ENCODE results near the gene MEI4. TPM values are rescaled to one million over a fixed set of nuclear protein-coding genes. Genes with fewer than 3 reads are reported as not detected.

MEI4 gene
- total and polyA plus RNA-seq, 2 of the 4 experiments (the other 2 are of a cell fraction) = not detected

GRCh38 chr6:77686931-77687330 is 34.1 kb downstream of the MEI4 start:
- no peak overlapping the region for H2BK120ac ChIP-seq (ENCODE audit: low read depth, low read length)
- ATAC-seq (ENCODE audit: low read depth) (no peak), DNase-seq (no peak)
- H3K14ac ChIP-seq (replicated peaks; ENCODE audit: low read depth, low read length) = no peak overlapping the region
- intact Hi-C loops (cut with micrococcal nuclease) = no loop called here
- H3K36me3 ChIP-seq (ENCODE audit: control insufficient read depth, insufficient read depth, low read length) = no peaks in the 10 kb centered on the region
- no peak overlapping the region for H3K9ac ChIP-seq (ENCODE audit: low read depth, low read length)
- H3K18ac ChIP-seq (ENCODE audit: low read depth, low read length) = no peak overlapping the region
- no peak overlapping the region for H3K4me2 ChIP-seq (ENCODE audit: low read depth, low read length)
- H4K8ac ChIP-seq (ENCODE audit: low read depth in 2 of 2, low read length in 2 of 2) = no peak overlapping the region
- no peak overlapping the region for H2AFZ ChIP-seq (replicated peaks; ENCODE audit: low read length, poor library complexity)
- no peak overlapping the region for H2BK15ac ChIP-seq (ENCODE audit: low read depth, low read length)
- H3K4me3 ChIP-seq (ENCODE audit: insufficient read depth, low read depth, low read length) = no peak overlapping the region
- H2BK20ac ChIP-seq (ENCODE audit: low read depth, low read length) = no peak overlapping the region
- H4K20me1 ChIP-seq (ENCODE audit: insufficient read depth, low read length) = no peaks in the 10 kb centered on the region
- no peak overlapping the region for H3K27ac ChIP-seq (ENCODE audit: insufficient read depth, low read length)
- no peak overlapping the region for H3K23ac ChIP-seq (ENCODE audit: low read depth, low read length)
- H2BK5ac ChIP-seq (ENCODE audit: low read depth, low read length, poor library complexity, severe bottlenecking) = no peak overlapping the region
- no peak overlapping the region for H2AK9ac ChIP-seq (replicated peaks; ENCODE audit: low read depth, low read length, poor library complexity)
- no TSS peak for BruUV-seq (replicated peaks)
- H4K91ac ChIP-seq (ENCODE audit: insufficient read depth, low read depth, low read length) = no peak overlapping the region
- H4K5ac ChIP-seq (ENCODE audit: low read depth, low read length) = no peak overlapping the region
- no peak overlapping the region for H3K56ac ChIP-seq (ENCODE audit: extremely low read depth, insufficient read depth, low read length)
- ChIA-PET POLR2A (ENCODE audit: unreplicated experiment) (no interaction called here), CTCF (no interaction called here)
- no peaks in the 10 kb centered on the region for H3K9me1 ChIP-seq (ENCODE audit: insufficient read depth, low read length)
- WGBS, 2 experiments (ENCODE audit: extremely low coverage in 2 of 2, insufficient read length in 1 of 2) = no CpG with 5 or more reads among the region's 2 CpGs
- no peaks in the 10 kb centered on the region for H3K9me3 ChIP-seq (ENCODE audit: control insufficient read depth, insufficient read depth, low read length)
- TF ChIP-seq FOS (IDR thresholded peaks at IDR 0.05; ENCODE audit: low read depth, low read length) (no peak), MXI1 (IDR thresholded peaks at IDR 0.05; ENCODE audit: borderline replicate concordance, low read depth, low read length) (no peak), MAFK (IDR thresholded peaks at IDR 0.05; ENCODE audit: low read depth, low read length) (no peak)
- H2AK5ac ChIP-seq (ENCODE audit: low read depth, low read length) = no peak overlapping the region
- no peaks in the 10 kb centered on the region for H3K4me1 ChIP-seq (ENCODE audit: control insufficient read depth, insufficient read depth, low read length)
- no peaks in the 10 kb centered on the region for H3K79me1 ChIP-seq (ENCODE audit: low read depth in 1 of 2, low read length in 2 of 2)
- dilution Hi-C loops (cut with HindIII; ENCODE audit: low sequenced_read_pairs, unreplicated experiment) = no loop called here
- H3K4ac ChIP-seq (ENCODE audit: low read depth, low read length) = no peak overlapping the region
- in situ Hi-C loops (cut with MboI; ENCODE audit: low sequenced_read_pairs) = no loop called here
- no peaks in the 10 kb centered on the region for H3K27me3 ChIP-seq (ENCODE audit: control insufficient read depth, insufficient read depth, low read length)
